ENCODE measurements around the gene ME3.
"Not testable (repeated sequence)": the region's sequence is repeated elsewhere in the genome, so short reads cannot be mapped to it uniquely, and the experiment has no call there.

The ME3 gene

DNA sequence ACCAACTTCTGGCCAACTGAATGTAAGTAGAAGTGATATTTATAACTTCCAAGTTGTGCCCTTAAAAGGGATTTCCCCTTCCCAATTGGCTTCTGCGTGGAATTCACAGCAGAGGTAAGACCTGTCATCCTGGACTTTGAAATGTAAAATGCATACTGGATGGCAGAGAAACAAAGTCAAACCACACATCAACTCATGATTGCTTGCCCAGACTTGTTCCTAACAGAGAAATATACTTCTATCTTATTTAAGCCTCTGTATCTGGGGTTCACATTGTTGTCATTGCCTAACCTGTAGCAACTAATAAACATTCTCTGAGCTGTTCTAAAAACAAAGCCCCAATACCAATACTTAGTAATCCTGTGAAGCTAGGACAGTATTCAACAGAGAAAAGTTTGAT is 6.2 kb downstream of the ME3 start:
- DNase-seq (ENCODE audit: low read depth in 2 of 2, low spot score in 1 of 2): no peak

DNA sequence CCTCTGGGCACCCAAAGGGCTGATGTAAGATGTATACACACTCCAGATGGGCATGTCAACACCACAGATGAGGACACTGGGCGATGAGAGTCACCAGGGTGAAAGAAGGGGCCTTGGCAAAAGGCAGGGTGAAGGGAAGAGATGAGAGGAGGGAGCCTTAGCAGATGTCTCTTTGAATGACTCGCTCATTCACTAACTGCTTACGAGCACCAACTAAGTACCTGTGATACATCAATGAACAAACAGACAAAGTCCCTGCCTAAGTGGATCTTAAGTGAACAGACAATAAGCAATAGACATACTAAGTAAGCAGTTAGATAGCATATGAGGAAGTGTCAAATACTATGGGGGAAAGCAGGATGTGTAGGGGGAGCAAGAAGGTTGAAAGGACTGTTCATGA is 7.5 kb downstream of the ME3 start:
- no peak for DNase-seq (ENCODE audit: low read depth in 2 of 2, low spot score in 1 of 2)

DNA sequence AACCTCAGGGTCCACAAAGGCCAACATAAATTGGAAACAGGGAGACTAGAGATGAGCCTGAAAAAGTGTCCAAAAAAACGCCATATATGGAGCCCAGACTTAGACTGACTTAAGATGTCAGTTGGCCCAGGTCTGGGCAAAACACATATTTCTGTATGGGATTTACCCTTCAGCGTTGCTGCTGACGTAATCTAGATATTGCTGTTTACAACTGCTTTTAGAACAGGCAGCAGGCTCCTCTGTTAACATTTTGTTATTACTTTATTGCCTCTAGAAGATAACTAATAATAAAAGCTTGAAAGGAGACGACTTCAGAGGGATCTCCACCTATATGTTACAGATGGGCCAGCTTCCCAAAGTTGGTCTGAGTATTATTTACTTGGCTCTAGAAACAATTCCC is 8.7 kb downstream of the ME3 start:
- no peak for DNase-seq (ENCODE audit: low read depth in 2 of 2, low spot score in 1 of 2)

DNA sequence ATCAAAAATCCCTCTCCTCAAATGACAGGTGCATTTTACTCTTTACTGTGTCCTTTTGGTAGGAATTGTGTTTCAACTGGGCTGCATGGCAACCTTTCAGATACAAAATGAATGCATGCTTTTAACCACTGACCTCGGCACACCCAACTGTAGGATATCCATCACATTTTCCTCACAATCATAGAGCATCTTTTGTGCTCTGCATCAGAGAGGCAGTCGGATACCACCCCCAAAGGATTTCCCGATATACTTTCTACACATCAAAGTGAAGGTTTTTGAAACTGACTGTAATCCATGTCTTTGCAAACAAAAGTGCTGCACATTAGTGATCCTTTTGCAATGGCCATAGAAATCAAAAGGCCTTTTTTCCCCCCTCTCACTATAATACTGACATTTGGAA is 9.1 kb downstream of the ME3 start:
- DNase-seq (ENCODE audit: low read depth in 2 of 2, low spot score in 1 of 2): no peak

DNA sequence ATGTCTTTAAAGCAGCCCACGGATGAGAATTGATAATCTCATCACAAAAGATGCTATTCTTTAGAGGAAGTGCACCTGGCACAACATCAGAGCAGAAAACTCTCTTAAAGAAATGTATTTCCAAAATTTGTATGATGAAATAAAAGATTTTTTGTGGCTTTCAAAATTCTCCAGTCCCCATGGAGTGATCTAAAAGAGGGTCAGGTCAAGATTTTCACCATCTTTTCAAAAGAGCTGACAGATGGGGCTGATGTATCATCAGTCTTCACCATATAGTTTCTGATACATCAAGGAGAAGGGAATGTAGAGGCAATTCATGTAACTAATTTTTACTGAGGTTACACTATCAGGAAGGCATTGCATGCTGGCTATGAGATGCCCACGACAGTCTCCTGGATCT is 11.7 kb downstream of the ME3 start:
- no peak for DNase-seq (ENCODE audit: low read depth in 2 of 2, low spot score in 1 of 2)

DNA sequence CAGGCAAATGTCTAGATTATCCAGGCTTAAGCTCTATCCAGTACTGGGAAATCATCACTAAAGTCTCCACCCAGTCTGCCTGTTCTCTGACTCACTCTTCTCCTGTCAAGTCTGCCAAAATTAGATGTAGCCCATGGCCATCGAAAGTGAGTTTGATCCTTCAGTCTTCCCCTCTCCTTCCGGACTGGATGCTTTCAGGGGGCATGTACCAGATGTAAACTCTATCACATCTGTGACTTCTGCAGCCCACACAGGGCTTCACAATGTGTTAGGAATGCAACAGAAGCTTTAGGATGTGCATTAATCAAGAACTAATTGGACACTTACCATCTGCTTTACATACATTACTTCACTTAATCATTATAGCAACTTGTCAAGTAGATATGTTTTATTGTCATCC is 12.3 kb downstream of the ME3 start:
- no peak for DNase-seq (ENCODE audit: low read depth in 2 of 2, low spot score in 1 of 2)

DNA sequence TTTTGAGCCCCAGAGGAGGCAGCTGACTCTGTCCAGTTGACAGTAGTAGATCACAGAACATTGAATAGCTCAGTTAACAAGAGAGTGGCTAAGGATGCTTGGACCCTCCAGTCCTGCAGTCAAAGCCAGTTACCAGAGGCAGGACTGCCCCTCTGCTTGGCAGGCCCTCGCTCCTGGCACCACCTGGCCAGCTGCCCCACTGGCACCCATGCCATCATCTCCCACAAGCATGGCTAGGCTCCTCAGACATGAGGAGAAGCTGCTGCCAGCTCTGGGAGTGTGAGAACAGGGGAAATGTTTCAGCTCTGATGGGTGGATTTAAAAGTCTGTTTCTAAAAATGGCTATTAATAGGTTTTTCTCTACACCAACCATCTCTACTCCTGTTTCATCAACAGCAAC is 13.9 kb downstream of the ME3 start:
- no peak for DNase-seq (ENCODE audit: low read depth in 2 of 2, low spot score in 1 of 2)

DNA sequence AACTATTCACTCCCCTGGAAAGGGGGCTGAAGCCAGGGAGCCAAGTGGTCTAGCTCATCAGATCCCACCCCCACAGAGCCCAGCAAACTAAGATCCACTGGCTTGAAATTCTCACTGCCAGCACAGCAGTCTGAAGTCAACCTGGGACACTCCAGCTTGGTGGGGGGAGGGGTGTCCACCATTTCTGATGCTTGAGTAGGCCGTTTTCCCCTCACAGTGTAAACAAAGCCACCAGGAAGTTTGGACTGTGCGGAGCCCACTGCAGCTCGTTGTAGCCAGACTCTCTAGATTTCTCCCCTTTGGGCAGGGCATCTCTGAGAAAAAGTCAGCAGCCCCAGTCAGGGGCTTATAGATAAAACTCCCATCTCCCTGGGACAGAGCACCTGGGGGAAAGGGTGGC is 27.2 kb downstream of the ME3 start:
- DNase-seq (ENCODE audit: low read depth in 2 of 2, low spot score in 1 of 2): not testable (repeated sequence)

DNA sequence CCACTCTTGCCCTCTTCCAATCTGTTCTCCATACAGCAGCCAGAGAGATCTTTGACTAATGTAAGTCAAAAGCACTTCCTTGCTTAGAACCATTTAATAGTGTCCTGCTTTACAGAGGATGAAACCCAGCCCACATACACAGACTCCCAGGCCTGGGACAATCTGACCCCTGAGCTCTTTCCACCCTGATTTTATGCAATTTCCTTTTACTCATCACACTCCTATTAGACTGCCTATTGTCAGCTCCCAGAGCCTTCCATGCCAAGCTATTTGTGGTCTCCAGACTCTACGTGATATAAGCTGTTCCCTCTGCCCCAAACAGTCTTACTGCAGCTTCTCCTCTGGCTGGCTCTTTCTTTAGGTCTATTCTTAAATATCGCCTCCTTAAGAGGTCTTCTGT is 28.1 kb downstream of the ME3 start:
- no peak for DNase-seq (ENCODE audit: low read depth in 2 of 2, low spot score in 1 of 2)

DNA sequence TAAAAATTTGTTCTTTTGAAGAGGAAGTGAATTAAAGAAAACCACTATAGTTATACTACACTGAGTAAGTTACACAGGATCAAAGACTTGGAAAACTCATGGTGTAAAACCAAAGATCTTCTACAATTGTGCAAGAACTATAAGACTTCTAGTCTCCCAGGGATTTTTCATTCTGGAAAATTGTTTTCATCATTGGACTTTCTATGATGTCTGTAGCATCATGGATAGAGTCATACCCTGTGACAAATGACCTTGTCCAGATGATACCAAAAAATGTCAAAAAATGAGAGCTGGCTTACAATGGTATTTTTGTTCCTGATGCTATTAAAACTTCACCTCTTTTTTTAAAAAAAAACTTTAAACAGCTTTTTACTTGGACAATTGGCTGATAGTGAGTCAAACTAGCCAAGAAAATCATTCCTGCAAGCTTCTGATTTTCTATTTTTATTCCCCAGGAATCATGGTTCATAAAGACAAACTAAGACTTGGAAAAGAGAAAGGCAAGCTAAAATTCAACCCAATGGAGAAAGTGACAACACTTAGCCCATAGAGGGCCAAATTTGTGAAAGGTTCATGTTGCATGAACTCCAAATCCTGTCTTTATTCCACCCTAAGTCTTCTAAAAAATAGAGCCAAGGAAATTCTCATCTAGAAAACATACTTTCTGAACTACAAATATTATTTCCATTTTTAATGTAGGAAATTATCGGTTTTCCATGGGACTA is 30.7 kb downstream of the ME3 start:
- no peak for DNase-seq (ENCODE audit: low read depth in 2 of 2, low spot score in 1 of 2)

DNA sequence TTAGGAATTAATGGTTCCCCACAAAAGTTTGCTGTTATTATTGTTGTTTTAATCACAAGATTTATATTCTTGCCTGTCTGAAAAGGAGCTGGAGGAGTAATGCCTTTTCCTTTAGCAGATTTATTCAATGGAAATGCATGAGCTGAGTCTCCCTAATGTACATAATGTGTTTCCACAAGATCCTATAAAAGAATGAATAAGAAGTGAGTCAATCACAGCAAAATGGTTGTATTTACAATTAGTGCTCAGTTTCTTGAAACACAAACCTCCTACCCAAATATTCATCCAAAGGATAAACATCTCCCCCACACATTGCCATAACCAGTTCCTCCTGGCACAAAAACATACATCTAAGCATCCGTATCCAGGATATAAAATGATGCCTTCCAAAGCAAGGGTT is 33.3 kb downstream of the ME3 start:
- no peak for DNase-seq (ENCODE audit: low read depth in 2 of 2, low spot score in 1 of 2)

DNA sequence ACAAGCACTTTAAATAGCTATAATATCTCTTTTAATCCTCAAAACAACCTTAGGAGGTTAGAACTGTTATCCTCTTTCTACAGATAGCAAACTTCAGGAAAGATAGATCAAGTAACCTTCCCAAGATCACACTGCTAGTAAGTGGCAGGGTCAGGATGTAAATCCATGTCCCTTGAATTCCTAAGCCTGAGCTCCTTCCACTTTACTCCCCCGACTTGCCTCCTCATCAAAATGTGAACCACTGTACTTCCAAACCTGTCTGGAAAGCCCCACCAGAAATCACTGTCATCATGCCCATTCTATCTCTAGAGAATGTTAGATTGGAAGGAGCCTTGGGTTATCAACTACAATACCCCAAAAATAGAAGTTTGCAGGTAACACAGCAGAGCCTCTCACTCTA is 33.7 kb downstream of the ME3 start:
- DNase-seq (ENCODE audit: low read depth in 2 of 2, low spot score in 1 of 2): no peak

DNA sequence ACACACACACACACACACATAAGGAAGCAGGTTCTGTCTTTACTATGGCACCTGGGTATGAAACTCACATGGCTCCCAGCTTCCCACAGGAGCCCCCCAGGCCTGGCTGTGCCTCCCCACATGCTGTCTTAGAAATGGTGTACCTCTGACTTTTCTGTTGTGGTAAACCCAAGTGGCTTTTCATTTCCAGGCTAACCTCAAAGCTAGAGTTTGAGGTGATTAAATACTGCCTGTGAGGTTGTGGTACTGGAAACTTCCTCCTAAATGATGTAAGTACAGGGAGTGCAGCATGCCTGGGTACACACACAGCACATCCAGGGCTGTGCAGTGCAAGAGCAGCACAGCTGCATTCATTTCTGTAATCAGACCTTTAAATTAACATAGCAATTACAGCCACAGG is 34.4 kb downstream of the ME3 start:
- DNase-seq (ENCODE audit: low read depth in 2 of 2, low spot score in 1 of 2): no peak

DNA sequence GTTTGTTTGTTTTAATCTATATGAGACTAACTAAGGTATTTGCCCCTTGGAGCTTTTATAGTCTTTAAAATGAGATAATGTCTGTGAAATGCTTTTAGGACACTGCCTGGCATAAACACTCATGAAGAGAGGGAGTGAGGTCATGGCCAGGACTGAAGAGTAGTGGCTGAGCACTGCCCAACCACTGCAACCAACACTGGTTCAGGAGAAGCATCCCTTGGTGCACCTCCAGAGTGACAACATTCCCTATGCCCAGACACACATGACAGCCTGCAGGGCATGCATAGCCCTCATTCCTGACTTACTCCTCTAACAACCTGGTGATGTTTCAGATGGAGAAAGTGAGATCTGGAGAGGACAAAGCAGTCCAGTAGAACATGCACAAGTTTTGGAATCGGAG is 36.1 kb downstream of the ME3 start:
- DNase-seq (ENCODE audit: low read depth in 2 of 2, low spot score in 1 of 2): no peak

DNA sequence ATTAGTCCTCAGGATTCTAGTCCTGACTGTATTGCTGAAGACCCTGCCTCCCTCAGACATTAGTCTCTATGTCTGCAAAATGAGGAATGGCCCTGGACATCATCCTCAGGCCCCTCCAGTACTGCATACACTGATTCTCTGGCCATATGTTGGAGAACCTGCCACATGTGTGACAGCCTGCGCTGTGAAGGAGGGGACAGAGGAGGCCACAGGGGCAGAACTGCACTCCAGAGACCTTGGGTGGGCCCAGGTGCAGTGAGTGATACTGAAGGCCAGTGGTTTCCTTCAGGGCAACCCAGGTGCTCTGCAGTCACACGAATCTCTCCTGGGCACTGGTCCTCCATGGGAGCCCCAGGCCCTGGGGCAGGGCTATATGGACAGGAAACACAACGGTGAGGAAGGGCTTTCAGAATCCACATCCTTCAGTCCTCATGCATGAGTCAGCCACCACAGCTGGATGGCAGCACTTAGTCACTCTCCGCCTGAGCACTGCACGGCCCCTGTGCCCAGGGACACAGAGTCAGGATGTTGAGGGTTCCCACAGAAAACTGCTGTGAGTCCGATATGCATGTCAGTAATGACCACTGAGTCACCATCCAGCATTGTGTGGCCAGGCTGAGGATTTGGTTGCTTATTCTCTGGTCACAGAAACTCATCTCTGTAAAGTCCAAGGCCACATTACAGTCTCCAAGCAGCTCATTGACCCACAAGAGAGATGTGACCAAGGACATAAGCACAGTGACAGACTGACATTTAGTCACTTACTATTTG is 39.7 kb downstream of the ME3 start:
- peak in 1 of 2 donors; percentile 1 for DNase-seq (ENCODE audit: low read depth in 2 of 2, low spot score in 1 of 2)

DNA sequence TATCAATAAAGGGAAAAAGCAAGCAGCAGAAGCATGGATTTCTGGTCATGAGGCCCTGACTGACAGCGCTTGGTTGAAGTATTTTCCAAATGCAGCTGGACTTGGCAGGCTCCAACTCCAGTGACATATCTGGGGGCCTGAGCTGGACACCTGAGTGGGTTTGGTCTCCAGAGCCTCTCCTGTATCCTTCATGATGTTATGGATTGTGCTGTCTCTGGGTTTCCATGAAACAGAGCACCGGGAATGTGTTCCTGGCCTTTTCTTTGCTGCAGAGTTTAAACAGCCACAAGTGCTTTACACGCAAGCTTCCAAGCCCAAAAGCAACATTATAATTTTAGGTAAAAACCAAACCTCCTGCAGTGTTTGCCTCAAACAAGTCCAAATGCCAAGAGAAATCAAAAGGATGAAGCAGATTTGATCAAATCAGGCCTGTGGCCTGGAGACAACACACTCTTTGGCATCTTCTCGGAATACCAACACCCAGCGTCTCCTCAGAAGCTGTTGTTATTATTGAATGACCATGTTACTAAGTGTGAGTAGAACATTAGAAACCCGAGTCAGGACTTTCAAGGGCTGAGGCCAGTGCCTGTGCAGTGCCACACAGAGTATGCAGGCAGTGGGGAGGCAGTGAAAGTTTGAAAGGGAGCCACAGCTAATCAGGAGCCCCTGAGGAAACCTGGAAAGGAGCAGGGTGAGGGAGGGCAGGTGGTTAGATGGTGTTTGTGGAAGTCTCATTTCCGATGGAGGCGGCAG is 42.0 kb downstream of the ME3 start:
- no peak for DNase-seq (ENCODE audit: low read depth in 2 of 2, low spot score in 1 of 2)

DNA sequence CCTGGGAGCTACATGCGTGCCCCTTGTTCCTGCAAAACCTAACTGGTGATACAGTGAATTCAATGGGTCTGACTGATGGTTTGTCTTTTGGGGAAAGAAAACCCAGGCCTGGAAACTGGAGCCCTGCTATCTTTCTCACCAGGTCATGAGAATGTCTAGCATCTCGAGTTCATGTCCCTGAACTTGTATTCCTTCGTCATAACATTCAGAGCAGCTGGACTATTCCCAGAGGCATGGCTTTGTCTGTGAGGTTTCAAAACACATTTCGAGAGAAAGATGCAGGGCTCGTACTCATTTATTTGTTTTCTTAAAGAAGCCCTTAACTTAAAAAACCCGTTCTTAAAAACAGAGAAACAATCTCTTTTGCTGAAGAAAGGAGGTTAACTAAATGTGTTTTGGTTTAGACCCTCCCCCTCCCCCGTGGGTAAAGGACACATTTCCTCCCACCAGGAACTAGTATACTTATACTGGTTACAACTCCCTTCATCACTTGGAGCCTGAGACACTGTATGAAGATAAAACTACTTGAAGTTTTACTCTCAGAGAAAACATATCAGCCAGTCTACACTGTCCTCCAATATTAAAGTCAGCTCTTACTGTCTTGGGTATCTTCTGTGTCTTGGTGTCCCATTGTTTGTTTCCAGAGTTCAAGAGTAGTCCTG is 43.2 kb downstream of the ME3 start:
- no peak for DNase-seq (ENCODE audit: low read depth in 2 of 2, low spot score in 1 of 2)

DNA sequence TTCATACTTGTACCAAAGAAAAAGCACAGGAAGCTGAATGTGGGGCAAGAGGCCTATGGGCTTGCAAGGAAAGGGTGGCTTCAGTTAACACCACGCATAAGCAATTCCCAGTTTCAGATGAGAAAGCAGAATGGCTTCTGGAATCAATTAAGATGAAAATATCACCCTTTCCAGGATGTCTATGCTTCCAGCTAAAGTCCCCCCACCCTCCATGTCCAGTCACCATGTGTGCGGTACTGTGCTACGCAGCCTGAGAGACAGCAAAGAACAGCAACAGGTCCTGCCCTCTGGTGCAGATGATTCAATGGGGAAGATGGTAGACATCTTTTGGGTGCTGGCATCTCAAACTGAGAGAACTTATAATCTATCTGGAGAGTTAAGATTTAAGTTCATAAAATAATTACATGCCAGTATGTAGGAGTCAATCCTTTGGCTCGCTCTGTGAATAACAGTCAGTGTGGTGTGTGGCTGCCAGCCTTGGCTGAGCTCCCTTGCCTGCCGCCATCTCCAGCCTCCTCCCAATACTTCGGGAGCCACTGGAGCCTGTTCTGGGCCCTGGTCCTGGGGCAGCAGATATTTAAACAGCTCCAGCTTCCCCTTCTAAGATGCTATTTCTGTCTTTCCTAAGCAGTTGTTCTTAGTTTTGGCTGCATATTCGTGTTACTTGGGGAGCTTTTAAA is 44.5 kb downstream of the ME3 start:
- no peak for DNase-seq (ENCODE audit: low read depth in 2 of 2, low spot score in 1 of 2)

DNA sequence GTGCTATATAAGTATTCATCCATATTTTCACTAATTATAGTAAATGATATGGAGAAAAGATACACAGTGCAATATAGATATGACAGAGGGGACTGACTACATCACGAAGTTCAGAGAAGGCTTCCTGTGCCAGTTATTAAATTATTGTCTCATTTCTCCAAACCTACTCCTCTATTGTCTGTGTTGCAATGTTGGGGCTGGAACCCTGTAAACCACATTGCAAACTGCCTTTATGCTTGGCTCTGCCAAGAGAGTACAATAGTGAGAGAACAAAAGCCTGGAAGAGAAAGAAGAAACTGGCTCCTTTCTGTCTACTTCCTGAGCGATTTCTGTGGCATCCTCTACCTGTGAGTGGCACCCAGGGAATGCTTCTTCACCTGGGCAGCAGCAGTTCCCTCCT is 46.4 kb downstream of the ME3 start:
- no peak for DNase-seq (ENCODE audit: low read depth in 2 of 2, low spot score in 1 of 2)

DNA sequence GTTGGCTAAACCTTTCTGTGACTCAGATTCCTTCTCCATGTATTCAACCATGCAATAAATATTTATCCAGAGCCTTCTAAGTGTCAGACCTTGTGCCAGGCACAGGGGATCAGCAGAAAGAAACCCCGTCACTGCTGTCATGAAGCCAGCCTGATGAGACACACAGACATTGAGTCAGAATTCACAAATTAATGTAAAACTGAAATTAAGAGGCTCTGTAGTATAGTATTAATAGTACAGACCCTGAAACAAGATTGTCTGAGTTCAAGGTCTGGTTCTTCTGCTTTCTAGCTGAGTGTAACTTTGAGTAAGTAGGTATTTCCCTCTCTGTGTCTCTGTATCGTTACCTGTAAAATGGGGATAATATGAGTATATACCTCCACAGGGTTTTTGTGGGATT is 46.9 kb downstream of the ME3 start:
- no peak for DNase-seq (ENCODE audit: low read depth in 2 of 2, low spot score in 1 of 2)

DNA sequence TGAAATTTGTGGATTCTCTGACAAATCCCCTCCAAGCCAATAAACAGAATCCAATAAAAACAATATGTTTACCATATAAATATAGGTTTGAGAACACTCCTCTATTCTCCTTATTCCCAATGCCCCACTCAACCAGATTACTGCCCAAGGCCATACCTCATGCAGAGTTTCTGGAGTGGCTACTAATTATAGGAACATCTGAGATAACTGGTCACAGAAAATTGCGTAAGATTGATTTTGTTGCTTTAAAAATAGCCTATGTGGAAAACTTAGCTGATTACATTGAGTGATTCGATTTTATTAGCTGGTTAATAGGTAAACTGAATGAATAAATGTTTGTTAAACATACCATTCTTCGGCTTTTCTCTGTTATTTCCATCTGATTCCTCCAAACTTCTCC is 48.0 kb downstream of the ME3 start:
- DNase-seq (ENCODE audit: low read depth in 2 of 2, low spot score in 1 of 2): no peak

All from stimulated activated CD8-positive, alpha-beta memory T cell treated with anti-CD3 and anti-CD28 coated beads, Interleukin-4, amount 100 ng/mL, for 4 hours (primary cell).